ENCODE data around the gene ANKIB1.

- no peak for TF ChIP-seq CTCF (IDR thresholded peaks at IDR 0.05)
- no peak for TF ChIP-seq POLR2A (IDR thresholded peaks at IDR 0.05)
Observed at GRCh38 chr7:92293896-92294590, 48.3 kb downstream of the ANKIB1 start.
